Measurements from ENCODE around the gene FIBCD1. TPM values are rescaled to one million over a fixed set of nuclear protein-coding genes. Genes with fewer than 3 reads are reported as not detected.

Gene FIBCD1
- total RNA-seq, 1 donor from 2014 or later = not detected

- peaks cover 3% of the 10 kb centered on the region for H3K27me3 Mint-ChIP-seq (ENCODE audit: insufficient read depth)
- H3K4me1 Mint-ChIP-seq (ENCODE audit: low read depth) = no peaks in the 10 kb centered on the region
- H3K36me3 Mint-ChIP-seq (ENCODE audit: low read depth) = no peaks in the 10 kb centered on the region
- intact Hi-C loops (cut with micrococcal nuclease) = no loop called here
- H3K9me3 Mint-ChIP-seq = no peaks in the 10 kb centered on the region
- H3K27ac Mint-ChIP-seq = no peak overlapping the region
- no peak for DNase-seq (ENCODE audit: low spot score)
- H3K4me3 Mint-ChIP-seq = no peak overlapping the region
These were observed 32.2 kb downstream of the FIBCD1 start for GRCh38 chr9:130906735-130907416.

- intact Hi-C loops (cut with micrococcal nuclease) = no loop called here
- Mint-ChIP-seq H3K9me3 (no peaks in the 10 kb centered on the region), H3K27me3 (ENCODE audit: insufficient read depth) (peaks cover 3% of the 10 kb centered on the region), H3K27ac (no peak overlapping the region), H3K4me3 (no peak overlapping the region), H3K4me1 (ENCODE audit: low read depth) (no peaks in the 10 kb centered on the region), H3K36me3 (ENCODE audit: low read depth) (no peaks in the 10 kb centered on the region)
- no peak for DNase-seq (ENCODE audit: low spot score)
These were observed 32.9 kb downstream of the FIBCD1 start for GRCh38 chr9:130905902-130906734.

GRCh38 chr9:130905125-130905901 is 33.7 kb downstream of the FIBCD1 start:
- no peaks in the 10 kb centered on the region for H3K9me3 Mint-ChIP-seq
- H3K36me3 Mint-ChIP-seq (ENCODE audit: low read depth) = no peaks in the 10 kb centered on the region
- no peak overlapping the region for H3K27ac Mint-ChIP-seq
- DNase-seq (ENCODE audit: low spot score) = no peak
- H3K4me1 Mint-ChIP-seq (ENCODE audit: low read depth) = no peaks in the 10 kb centered on the region
- intact Hi-C loops (cut with micrococcal nuclease) = no loop called here
- no peak overlapping the region for H3K4me3 Mint-ChIP-seq
- peaks cover 3% of the 10 kb centered on the region for H3K27me3 Mint-ChIP-seq (ENCODE audit: insufficient read depth)

GRCh38 chr9:130904070-130905044 is 34.7 kb downstream of the FIBCD1 start:
- Mint-ChIP-seq H3K27me3 (ENCODE audit: insufficient read depth) (peaks cover 3% of the 10 kb centered on the region), H3K4me3 (no peak overlapping the region), H3K27ac (no peak overlapping the region), H3K9me3 (no peaks in the 10 kb centered on the region), H3K36me3 (ENCODE audit: low read depth) (no peaks in the 10 kb centered on the region), H3K4me1 (ENCODE audit: low read depth) (no peaks in the 10 kb centered on the region)
- no peak for DNase-seq (ENCODE audit: low spot score)
- intact Hi-C loops (cut with micrococcal nuclease) = no loop called here

- intact Hi-C loops (cut with micrococcal nuclease) = no loop called here
These were observed 35.6 kb downstream of the FIBCD1 start for GRCh38 chr9:130903194-130904069.

GRCh38 chr9:130902204-130903185 is 36.6 kb downstream of the FIBCD1 start:
- Mint-ChIP-seq H3K9me3 (no peaks in the 10 kb centered on the region), H3K27me3 (ENCODE audit: insufficient read depth) (no peaks in the 10 kb centered on the region), H3K4me3 (no peak overlapping the region), H3K27ac (no peak overlapping the region), H3K4me1 (ENCODE audit: low read depth) (no peaks in the 10 kb centered on the region), H3K36me3 (ENCODE audit: low read depth) (no peaks in the 10 kb centered on the region)
- intact Hi-C loops (cut with micrococcal nuclease) = no loop called here
- no peak for DNase-seq (ENCODE audit: low spot score)

More at GRCh38 chr9:130903194-130904069, 35.6 kb downstream of the FIBCD1 start:
- Mint-ChIP-seq H3K36me3 (ENCODE audit: low read depth) (no peaks in the 10 kb centered on the region), H3K4me1 (ENCODE audit: low read depth) (no peaks in the 10 kb centered on the region), H3K4me3 (no peak overlapping the region), H3K9me3 (no peaks in the 10 kb centered on the region), H3K27me3 (ENCODE audit: insufficient read depth) (peaks cover 3% of the 10 kb centered on the region), H3K27ac (no peak overlapping the region)
- DNase-seq (ENCODE audit: low spot score) = no peak

- intact Hi-C loops (cut with micrococcal nuclease) = no loop called here
- H3K9me3 Mint-ChIP-seq = no peaks in the 10 kb centered on the region
- H3K27ac Mint-ChIP-seq = no peak overlapping the region
- H3K27me3 Mint-ChIP-seq (ENCODE audit: insufficient read depth) = no peaks in the 10 kb centered on the region
- no peak for DNase-seq (ENCODE audit: low spot score)
- no peaks in the 10 kb centered on the region for H3K4me1 Mint-ChIP-seq (ENCODE audit: low read depth)
- no peaks in the 10 kb centered on the region for H3K36me3 Mint-ChIP-seq (ENCODE audit: low read depth)
- H3K4me3 Mint-ChIP-seq = no peak overlapping the region
These were observed 37.4 kb downstream of the FIBCD1 start for GRCh38 chr9:130901498-130902203.

- DNase-seq (ENCODE audit: low spot score) = no peak
- intact Hi-C loops (cut with micrococcal nuclease) = no loop called here
- no peaks in the 10 kb centered on the region for H3K27me3 Mint-ChIP-seq (ENCODE audit: insufficient read depth)
These were observed 38.1 kb downstream of the FIBCD1 start for GRCh38 chr9:130900701-130901497.

GRCh38 chr9:130899051-130899748 is 39.8 kb downstream of the FIBCD1 start:
- H3K9me3 Mint-ChIP-seq = no peaks in the 10 kb centered on the region
- no peak for DNase-seq (ENCODE audit: low spot score)
- no peaks in the 10 kb centered on the region for H3K36me3 Mint-ChIP-seq (ENCODE audit: low read depth)
- intact Hi-C loops (cut with micrococcal nuclease) = no loop called here
- no peak overlapping the region for H3K27ac Mint-ChIP-seq
- no peaks in the 10 kb centered on the region for H3K4me1 Mint-ChIP-seq (ENCODE audit: low read depth)
- no peaks in the 10 kb centered on the region for H3K27me3 Mint-ChIP-seq (ENCODE audit: insufficient read depth)
- H3K4me3 Mint-ChIP-seq = no peak overlapping the region

More at GRCh38 chr9:130900701-130901497, 38.1 kb downstream of the FIBCD1 start:
- no peak overlapping the region for H3K4me3 Mint-ChIP-seq
- no peaks in the 10 kb centered on the region for H3K9me3 Mint-ChIP-seq
- H3K36me3 Mint-ChIP-seq (ENCODE audit: low read depth) = no peaks in the 10 kb centered on the region
- H3K27ac Mint-ChIP-seq = no peak overlapping the region
- H3K4me1 Mint-ChIP-seq (ENCODE audit: low read depth) = no peaks in the 10 kb centered on the region

Data from activated T-helper 1 cell treated with anti-CD3 and anti-CD28 coated beads, Interleukin-12 subunit alpha, Interleukin-12 subunit beta, Interleukin-2, Interleukin-4 antibody, amounts not matched to agents 30 ng/mL and 10 ng/mL and 1 ng/mL, durations not matched to agents 14 hours and 24 hours and 36 hours (primary cell).